ENCODE data around the gene FOXC1. TPM values are rescaled to one million over a fixed set of nuclear protein-coding genes. Genes with fewer than 3 reads are reported as not detected.

The FOXC1 gene
- total RNA-seq, 1 experiment from 2014 or later, result not detected

DNA sequence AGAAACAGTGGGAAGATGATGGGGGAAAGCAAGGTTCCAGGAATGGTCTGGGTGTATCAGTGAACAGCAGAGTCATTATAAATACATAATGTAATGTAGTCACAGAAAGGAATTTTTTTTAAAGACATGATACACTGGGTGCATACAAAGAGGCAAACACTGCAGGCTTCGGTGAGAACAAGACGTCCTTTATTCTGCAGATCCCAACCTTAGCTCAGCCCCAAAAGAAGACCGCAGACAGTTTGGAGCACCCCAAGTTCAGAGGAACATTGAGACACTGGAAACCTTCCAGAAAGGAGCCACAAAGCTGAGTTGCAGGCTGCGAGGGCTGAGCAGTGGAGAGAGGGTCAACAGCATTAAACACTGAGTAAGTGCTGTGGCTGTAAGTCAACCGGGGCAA lies 30.6 kb upstream of the FOXC1 start:
- H3K79me2 ChIP-seq (ENCODE audit: low read length), result no peaks in the 10 kb centered on the region

DNA sequence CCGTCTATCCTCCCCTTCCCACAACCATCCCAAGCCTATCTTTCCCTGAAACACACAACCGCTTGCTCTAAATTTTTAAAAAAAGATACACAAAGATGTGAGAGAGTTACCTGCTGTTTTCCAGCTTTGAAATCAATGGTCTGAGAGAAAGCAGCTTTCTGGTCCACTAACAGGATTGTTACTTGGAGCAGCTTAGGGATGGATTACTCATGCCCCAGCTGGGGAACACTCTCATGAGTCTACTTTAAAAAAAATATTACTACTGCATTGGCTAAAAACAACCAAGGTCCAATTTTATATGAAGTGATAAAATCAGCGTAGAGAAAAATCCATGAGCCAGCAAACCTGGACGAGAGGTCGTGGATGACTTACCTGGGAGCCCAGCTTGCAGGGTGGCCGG lies 29.6 kb upstream of the FOXC1 start:
- Histone ChIP-seq H3K9me2 (replicated peaks; ENCODE audit: insufficient read depth, low read length) (no peaks in the 10 kb centered on the region), H3K36me3 (ENCODE audit: insufficient read depth, low read length) (no peaks in the 10 kb centered on the region), H3K4me3 (ENCODE audit: low read length) (no peak overlapping the region), H3K4me2 (ENCODE audit: low read depth, low read length, poor library complexity, severe bottlenecking) (no peak overlapping the region), H4K20me1 (ENCODE audit: insufficient read depth, low read depth, low read length) (no peaks in the 10 kb centered on the region), H3K4me1 (ENCODE audit: low read length) (no peaks in the 10 kb centered on the region), H3K9ac (ENCODE audit: low read length) (no peak overlapping the region), H2AFZ (ENCODE audit: low read length) (no peak overlapping the region), H3K27me3 (ENCODE audit: low read length) (no peaks in the 10 kb centered on the region), H3K79me2 (ENCODE audit: low read length) (no peaks in the 10 kb centered on the region), H3K9me3 (ENCODE audit: low read length) (no peaks in the 10 kb centered on the region), H3K27ac (ENCODE audit: low read length) (no peak overlapping the region)
- DNase-seq, result no peak

More for the DNA sequence above, 30.6 kb upstream of the FOXC1 start:
- Histone ChIP-seq H3K36me3 (ENCODE audit: insufficient read depth, low read length) (no peaks in the 10 kb centered on the region), H3K4me3 (ENCODE audit: low read length) (no peak overlapping the region), H2AFZ (ENCODE audit: low read length) (no peak overlapping the region), H3K9ac (ENCODE audit: low read length) (no peak overlapping the region), H3K27ac (ENCODE audit: low read length) (no peak overlapping the region), H3K4me1 (ENCODE audit: low read length) (no peaks in the 10 kb centered on the region), H3K4me2 (ENCODE audit: low read depth, low read length, poor library complexity, severe bottlenecking) (no peak overlapping the region), H4K20me1 (ENCODE audit: insufficient read depth, low read depth, low read length) (no peaks in the 10 kb centered on the region), H3K27me3 (ENCODE audit: low read length) (no peaks in the 10 kb centered on the region), H3K9me2 (replicated peaks; ENCODE audit: insufficient read depth, low read length) (no peaks in the 10 kb centered on the region), H3K9me3 (ENCODE audit: low read length) (no peaks in the 10 kb centered on the region)
- DNase-seq, result no peak

- Histone ChIP-seq H3K27me3 (ENCODE audit: low read length) (no peaks in the 10 kb centered on the region), H3K9me3 (ENCODE audit: low read length) (no peaks in the 10 kb centered on the region), H3K4me1 (ENCODE audit: low read length) (no peaks in the 10 kb centered on the region), H3K4me2 (ENCODE audit: low read depth, low read length, poor library complexity, severe bottlenecking) (no peak overlapping the region), H2AFZ (ENCODE audit: low read length) (no peak overlapping the region), H3K9me2 (replicated peaks; ENCODE audit: insufficient read depth, low read length) (no peaks in the 10 kb centered on the region), H3K36me3 (ENCODE audit: insufficient read depth, low read length) (no peaks in the 10 kb centered on the region), H3K79me2 (ENCODE audit: low read length) (no peaks in the 10 kb centered on the region), H3K9ac (ENCODE audit: low read length) (no peak overlapping the region), H4K20me1 (ENCODE audit: insufficient read depth, low read depth, low read length) (no peaks in the 10 kb centered on the region), H3K4me3 (ENCODE audit: low read length) (no peak overlapping the region), H3K27ac (ENCODE audit: low read length) (no peak overlapping the region)
- DNase-seq, result no peak
Observed at GRCh38 chr6:1580585-1580984, 29.1 kb upstream of the FOXC1 start.

DNA sequence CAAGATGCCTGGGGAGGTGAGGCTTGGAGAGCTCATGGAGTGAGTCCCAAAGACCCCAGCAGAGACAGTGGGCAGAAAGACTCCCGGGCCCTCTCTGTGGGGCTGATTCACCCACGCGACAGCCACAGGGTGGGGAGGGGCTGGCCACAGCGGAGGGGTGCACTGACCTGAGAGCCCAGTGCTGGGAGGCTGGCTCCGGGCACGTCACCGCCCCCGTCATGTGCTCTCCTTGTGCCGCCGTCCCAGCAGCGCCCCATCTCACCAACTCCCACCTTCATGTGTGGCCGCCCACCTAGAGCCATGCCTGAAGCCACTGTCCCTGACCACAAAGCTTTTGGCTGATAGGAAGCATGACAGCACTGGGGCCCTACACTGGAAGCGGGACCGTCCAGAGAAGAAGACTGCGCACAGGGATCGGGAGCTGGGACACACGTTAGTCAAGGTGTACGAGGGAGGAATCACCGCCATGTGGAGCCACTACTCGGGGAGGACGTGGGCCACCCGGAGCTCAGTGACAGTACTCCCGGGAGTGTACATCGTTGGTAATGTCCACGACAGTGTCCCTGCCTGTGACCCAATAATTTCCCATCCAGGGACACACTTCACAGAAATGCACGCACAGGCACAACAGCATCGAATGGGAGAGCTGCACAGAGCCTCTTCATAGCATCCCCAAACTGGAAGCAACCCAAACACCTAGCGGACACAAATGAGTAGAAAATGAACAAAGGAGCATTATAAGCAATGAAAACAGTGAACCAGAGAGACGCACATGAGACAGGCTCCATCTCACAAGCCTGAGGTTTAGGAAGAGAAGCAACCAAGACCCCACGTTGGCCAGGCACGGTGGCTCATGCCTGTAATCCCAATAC lies 28.4 kb upstream of the FOXC1 start:
- Histone ChIP-seq H3K27me3 (ENCODE audit: low read length) (no peaks in the 10 kb centered on the region), H3K9me2 (replicated peaks; ENCODE audit: insufficient read depth, low read length) (no peaks in the 10 kb centered on the region), H3K9me3 (ENCODE audit: low read length) (no peaks in the 10 kb centered on the region), H2AFZ (ENCODE audit: low read length) (no peak overlapping the region), H3K4me3 (ENCODE audit: low read length) (no peak overlapping the region), H3K4me2 (ENCODE audit: low read depth, low read length, poor library complexity, severe bottlenecking) (no peak overlapping the region), H4K20me1 (ENCODE audit: insufficient read depth, low read depth, low read length) (no peaks in the 10 kb centered on the region), H3K27ac (ENCODE audit: low read length) (no peak overlapping the region), H3K4me1 (ENCODE audit: low read length) (no peaks in the 10 kb centered on the region), H3K36me3 (ENCODE audit: insufficient read depth, low read length) (no peaks in the 10 kb centered on the region), H3K79me2 (ENCODE audit: low read length) (no peaks in the 10 kb centered on the region), H3K9ac (ENCODE audit: low read length) (no peak overlapping the region)
- DNase-seq, result no peak

GRCh38 chr6:1584146-1584545 lies 25.6 kb upstream of the FOXC1 start:
- Histone ChIP-seq H3K36me3 (ENCODE audit: insufficient read depth, low read length) (no peaks in the 10 kb centered on the region), H3K9me3 (ENCODE audit: low read length) (no peaks in the 10 kb centered on the region), H3K4me2 (ENCODE audit: low read depth, low read length, poor library complexity, severe bottlenecking) (no peak overlapping the region), H3K9ac (ENCODE audit: low read length) (no peak overlapping the region), H3K27ac (ENCODE audit: low read length) (no peak overlapping the region), H3K9me2 (replicated peaks; ENCODE audit: insufficient read depth, low read length) (no peaks in the 10 kb centered on the region), H3K4me3 (ENCODE audit: low read length) (no peak overlapping the region), H3K27me3 (ENCODE audit: low read length) (no peaks in the 10 kb centered on the region), H2AFZ (ENCODE audit: low read length) (no peak overlapping the region), H3K4me1 (ENCODE audit: low read length) (no peaks in the 10 kb centered on the region), H4K20me1 (ENCODE audit: insufficient read depth, low read depth, low read length) (no peaks in the 10 kb centered on the region), H3K79me2 (ENCODE audit: low read length) (no peaks in the 10 kb centered on the region)
- DNase-seq, result no peak

DNA sequence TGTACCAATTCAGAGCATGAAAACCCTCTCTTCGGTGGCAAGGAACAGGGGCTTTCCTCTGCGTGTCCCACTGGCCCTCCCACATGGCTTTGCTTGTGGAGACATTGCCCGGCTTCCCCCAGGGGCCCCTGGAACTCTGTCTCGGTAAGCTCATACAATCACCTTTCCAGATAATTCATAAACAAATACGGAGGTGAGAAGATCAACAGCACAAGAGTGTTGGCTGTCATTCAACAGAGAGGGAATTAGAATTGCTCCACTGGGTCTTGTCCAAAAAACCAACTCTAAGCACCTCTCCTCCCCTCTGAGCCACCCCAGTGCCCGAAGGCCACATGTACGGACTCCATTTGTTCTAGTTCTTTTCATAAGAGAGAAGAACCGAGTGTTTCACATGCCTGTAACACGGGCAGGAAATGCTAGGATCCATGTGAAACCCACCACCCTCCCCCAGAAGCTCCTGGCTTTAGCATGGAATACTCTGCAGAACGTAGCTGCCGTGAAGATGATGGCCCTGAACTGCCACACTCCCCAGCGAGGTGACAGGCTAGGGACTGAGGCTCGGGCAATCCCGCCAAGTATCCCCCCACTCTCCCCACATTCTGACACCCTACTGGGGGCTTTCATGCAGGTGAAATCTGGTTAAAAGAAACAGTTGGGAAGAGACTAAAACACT lies 24.6 kb upstream of the FOXC1 start:
- DNase-seq, result no peak
- no peak overlapping the region for H3K27ac ChIP-seq (ENCODE audit: low read length)

DNA sequence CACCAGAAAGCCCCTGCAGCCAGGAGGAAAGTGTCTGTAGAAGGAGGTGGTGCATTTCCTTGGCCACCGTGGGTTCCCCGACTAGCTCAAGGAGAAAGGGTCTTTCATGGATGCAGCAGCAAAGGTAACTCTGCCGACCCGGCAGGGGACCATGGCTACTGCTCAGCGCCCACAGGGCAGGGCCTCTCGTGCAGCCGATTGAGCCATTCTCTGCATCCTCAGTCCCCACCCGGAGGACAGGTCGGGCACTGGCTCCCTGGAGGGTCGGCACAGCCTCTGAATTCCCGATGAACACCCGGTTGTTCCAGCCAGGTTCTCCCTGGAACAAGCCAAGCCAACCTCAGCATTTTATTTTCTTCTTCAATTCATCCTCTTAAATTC lies 24.1 kb upstream of the FOXC1 start:
- Histone ChIP-seq H3K9me3 (ENCODE audit: low read length) (no peaks in the 10 kb centered on the region), H3K9ac (ENCODE audit: low read length) (no peak overlapping the region), H3K27me3 (ENCODE audit: low read length) (no peaks in the 10 kb centered on the region), H4K20me1 (ENCODE audit: insufficient read depth, low read depth, low read length) (no peaks in the 10 kb centered on the region), H3K4me3 (ENCODE audit: low read length) (no peak overlapping the region), H2AFZ (ENCODE audit: low read length) (no peak overlapping the region), H3K79me2 (ENCODE audit: low read length) (no peaks in the 10 kb centered on the region), H3K27ac (ENCODE audit: low read length) (no peak overlapping the region), H3K4me1 (ENCODE audit: low read length) (no peaks in the 10 kb centered on the region), H3K9me2 (replicated peaks; ENCODE audit: insufficient read depth, low read length) (no peaks in the 10 kb centered on the region), H3K4me2 (ENCODE audit: low read depth, low read length, poor library complexity, severe bottlenecking) (no peak overlapping the region), H3K36me3 (ENCODE audit: insufficient read depth, low read length) (no peaks in the 10 kb centered on the region)
- DNase-seq, result no peak

More for the DNA sequence above, 24.6 kb upstream of the FOXC1 start:
- Histone ChIP-seq H3K79me2 (ENCODE audit: low read length) (no peaks in the 10 kb centered on the region), H3K4me3 (ENCODE audit: low read length) (no peak overlapping the region), H3K9ac (ENCODE audit: low read length) (no peak overlapping the region), H3K9me2 (replicated peaks; ENCODE audit: insufficient read depth, low read length) (no peaks in the 10 kb centered on the region), H2AFZ (ENCODE audit: low read length) (no peak overlapping the region), H3K4me1 (ENCODE audit: low read length) (no peaks in the 10 kb centered on the region), H4K20me1 (ENCODE audit: insufficient read depth, low read depth, low read length) (no peaks in the 10 kb centered on the region), H3K36me3 (ENCODE audit: insufficient read depth, low read length) (no peaks in the 10 kb centered on the region), H3K9me3 (ENCODE audit: low read length) (no peaks in the 10 kb centered on the region), H3K27me3 (ENCODE audit: low read length) (no peaks in the 10 kb centered on the region), H3K4me2 (ENCODE audit: low read depth, low read length, poor library complexity, severe bottlenecking) (no peak overlapping the region)

DNA sequence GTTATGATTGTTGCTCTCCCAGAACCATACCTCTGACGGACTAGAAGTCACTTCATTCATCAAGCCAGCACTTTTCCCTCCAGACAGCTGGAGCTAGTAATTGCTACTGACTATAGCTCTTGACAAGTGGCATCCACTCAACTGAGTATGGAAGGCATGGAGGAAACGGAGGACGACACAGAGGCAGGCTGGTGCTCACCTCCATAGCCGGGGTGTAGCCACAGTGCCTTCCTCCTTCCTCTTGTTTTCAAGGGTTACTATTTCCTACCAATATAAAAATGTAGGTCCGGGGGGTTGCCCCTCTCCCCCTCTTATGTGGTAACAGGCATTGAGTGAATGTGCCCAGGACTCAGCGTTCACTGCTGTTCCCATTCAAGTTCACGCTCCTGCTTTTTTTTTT lies 23.5 kb upstream of the FOXC1 start:
- no peak for DNase-seq
- Histone ChIP-seq H3K27ac (ENCODE audit: low read length) (no peak overlapping the region), H3K4me1 (ENCODE audit: low read length) (no peaks in the 10 kb centered on the region), H3K9me2 (replicated peaks; ENCODE audit: insufficient read depth, low read length) (no peaks in the 10 kb centered on the region), H3K36me3 (ENCODE audit: insufficient read depth, low read length) (no peaks in the 10 kb centered on the region), H4K20me1 (ENCODE audit: insufficient read depth, low read depth, low read length) (no peaks in the 10 kb centered on the region), H3K4me3 (ENCODE audit: low read length) (no peak overlapping the region), H2AFZ (ENCODE audit: low read length) (no peak overlapping the region), H3K79me2 (ENCODE audit: low read length) (no peaks in the 10 kb centered on the region), H3K27me3 (ENCODE audit: low read length) (no peaks in the 10 kb centered on the region), H3K9ac (ENCODE audit: low read length) (no peak overlapping the region), H3K4me2 (ENCODE audit: low read depth, low read length, poor library complexity, severe bottlenecking) (no peak overlapping the region), H3K9me3 (ENCODE audit: low read length) (no peaks in the 10 kb centered on the region)
